ENCODE measurements around the gene IRAK2. TPM values are rescaled to one million over a fixed set of nuclear protein-coding genes. Genes with fewer than 3 reads are reported as not detected.

IRAK2 gene
- total and polyA plus RNA-seq, 2 of the 8 experiments (the other 6 are each of a cell fraction or from before 2014, with no cell fraction given), result 1.5 TPM

- TF ChIP-seq EP300 (IDR thresholded peaks at IDR 0.05; ENCODE audit: borderline replicate concordance in 1 of 2, low read depth in 2 of 2, low read length in 2 of 2), result no peak
Measured at GRCh38 chr3:10253731-10254130, 89.0 kb downstream of the IRAK2 start (continued).

Measured in H1 (cell line).